Measurements from ENCODE around the gene AIFM2. TPM values are rescaled to one million over a fixed set of nuclear protein-coding genes. Genes with fewer than 3 reads are reported as not detected.
A peak's percentile ranks its signal among the peaks of the same experiment; 100 is the strongest.

Gene AIFM2
- total and polyA plus RNA-seq, 2 of the 13 experiments (the other 11 are each of a cell fraction or from before 2014, with no cell fraction given) = 20.3 to 29.5 TPM

DNA sequence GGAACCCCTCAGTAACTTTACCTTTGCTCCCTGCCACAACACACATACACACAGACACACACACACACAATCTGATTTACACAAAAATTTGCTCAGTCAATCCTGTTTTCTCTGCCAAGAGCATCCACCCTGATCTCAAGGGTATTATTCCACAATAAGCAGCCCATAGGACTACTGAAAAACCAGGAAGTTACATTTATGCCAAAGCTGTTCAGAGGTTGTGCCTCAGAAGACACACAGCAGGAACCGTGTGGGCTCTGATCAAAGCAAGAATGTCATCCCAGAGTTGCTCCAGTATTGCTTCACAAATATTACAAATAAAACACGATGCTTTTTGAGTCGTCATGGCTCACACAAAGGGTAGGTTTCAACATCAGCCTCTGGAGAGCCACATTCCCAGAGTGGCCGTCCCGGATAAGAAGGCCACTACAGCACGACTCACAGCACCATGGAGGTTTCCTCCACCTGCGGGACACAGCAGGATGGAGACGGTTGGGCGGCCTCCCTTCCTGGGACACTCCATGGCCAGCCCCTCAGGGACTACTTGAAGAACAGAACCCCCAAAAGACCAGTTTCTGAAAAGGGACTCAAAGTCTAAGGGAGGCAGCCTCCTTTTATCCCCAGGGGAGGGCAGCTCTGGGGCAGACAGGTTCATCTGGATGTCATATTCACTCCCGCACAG lies 1.6 kb downstream of the AIFM2 start (continued):
- TF ChIP-seq GABPB1 (CRISPR knock-in tag; IDR thresholded peaks at IDR 0.05) (no peak), ZSCAN21 (CRISPR knock-in tag; IDR thresholded peaks at IDR 0.05; ENCODE audit: borderline replicate concordance) (no peak), JUN (CRISPR knock-in tag; IDR thresholded peaks at IDR 0.05) (no peak), PCBP1 (IDR thresholded peaks at IDR 0.05; ENCODE audit: borderline replicate concordance, low read depth, low read length) (no peak), ZNF720 (CRISPR knock-in tag; IDR thresholded peaks at IDR 0.05) (no peak), EZH2 (conservative IDR thresholded peaks at IDR 0.05; ENCODE audit: low read depth, low read length) (no peak), RFX1 (IDR thresholded peaks at IDR 0.05) (no peak), FIP1L1 (IDR thresholded peaks at IDR 0.05; ENCODE audit: borderline replicate concordance, insufficient read depth, low read depth, low read length) (no peak), FOXJ3 (CRISPR knock-in tag; IDR thresholded peaks at IDR 0.05; ENCODE audit: borderline replicate concordance) (peak; percentile 74; the same call in 1 of the 2 replicates), HIVEP1 (CRISPR knock-in tag; IDR thresholded peaks at IDR 0.05) (no peak), MIER3 (CRISPR knock-in tag; IDR thresholded peaks at IDR 0.05; ENCODE audit: borderline replicate concordance) (0 out of 2 replicates have a peak, but pooled peaks have one; percentile 38), ZNF274 (CRISPR knock-in tag; IDR thresholded peaks at IDR 0.05) (no peak), ZNF180 (CRISPR knock-in tag; IDR thresholded peaks at IDR 0.05; ENCODE audit: borderline replicate concordance, low read depth) (no peak), RCOR2 (CRISPR knock-in tag; IDR thresholded peaks at IDR 0.05) (0 out of 2 replicates have a peak, but pooled peaks have one; percentile 51), DR1 (CRISPR knock-in tag; IDR thresholded peaks at IDR 0.05) (peak; percentile 31; the same call in 1 of the 2 replicates)
- TF ChIP-seq, protein P1, sequence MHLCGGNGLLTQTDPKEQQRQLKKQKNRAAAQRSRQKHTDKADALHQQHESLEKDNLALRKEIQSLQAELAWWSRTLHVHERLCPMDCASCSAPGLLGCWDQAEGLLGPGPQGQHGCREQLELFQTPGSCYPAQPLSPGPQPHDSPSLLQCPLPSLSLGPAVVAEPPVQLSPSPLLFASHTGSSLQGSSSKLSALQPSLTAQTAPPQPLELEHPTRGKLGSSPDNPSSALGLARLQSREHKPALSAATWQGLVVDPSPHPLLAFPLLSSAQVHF (CRISPR knock-in tag; IDR thresholded peaks at IDR 0.05) = no peak
- TF ChIP-seq, protein P2, sequence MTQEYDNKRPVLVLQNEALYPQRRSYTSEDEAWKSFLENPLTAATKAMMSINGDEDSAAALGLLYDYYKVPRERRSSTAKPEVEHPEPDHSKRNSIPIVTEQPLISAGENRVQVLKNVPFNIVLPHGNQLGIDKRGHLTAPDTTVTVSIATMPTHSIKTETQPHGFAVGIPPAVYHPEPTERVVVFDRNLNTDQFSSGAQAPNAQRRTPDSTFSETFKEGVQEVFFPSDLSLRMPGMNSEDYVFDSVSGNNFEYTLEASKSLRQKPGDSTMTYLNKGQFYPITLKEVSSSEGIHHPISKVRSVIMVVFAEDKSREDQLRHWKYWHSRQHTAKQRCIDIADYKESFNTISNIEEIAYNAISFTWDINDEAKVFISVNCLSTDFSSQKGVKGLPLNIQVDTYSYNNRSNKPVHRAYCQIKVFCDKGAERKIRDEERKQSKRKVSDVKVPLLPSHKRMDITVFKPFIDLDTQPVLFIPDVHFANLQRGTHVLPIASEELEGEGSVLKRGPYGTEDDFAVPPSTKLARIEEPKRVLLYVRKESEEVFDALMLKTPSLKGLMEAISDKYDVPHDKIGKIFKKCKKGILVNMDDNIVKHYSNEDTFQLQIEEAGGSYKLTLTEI (CRISPR knock-in tag; conservative IDR thresholded peaks at IDR 0.05) = no peak
- TF ChIP-seq, protein P3, sequence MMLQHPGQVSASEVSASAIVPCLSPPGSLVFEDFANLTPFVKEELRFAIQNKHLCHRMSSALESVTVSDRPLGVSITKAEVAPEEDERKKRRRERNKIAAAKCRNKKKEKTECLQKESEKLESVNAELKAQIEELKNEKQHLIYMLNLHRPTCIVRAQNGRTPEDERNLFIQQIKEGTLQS (CRISPR knock-in tag; IDR thresholded peaks at IDR 0.05) = no peak
- TF ChIP-seq, protein P4, sequence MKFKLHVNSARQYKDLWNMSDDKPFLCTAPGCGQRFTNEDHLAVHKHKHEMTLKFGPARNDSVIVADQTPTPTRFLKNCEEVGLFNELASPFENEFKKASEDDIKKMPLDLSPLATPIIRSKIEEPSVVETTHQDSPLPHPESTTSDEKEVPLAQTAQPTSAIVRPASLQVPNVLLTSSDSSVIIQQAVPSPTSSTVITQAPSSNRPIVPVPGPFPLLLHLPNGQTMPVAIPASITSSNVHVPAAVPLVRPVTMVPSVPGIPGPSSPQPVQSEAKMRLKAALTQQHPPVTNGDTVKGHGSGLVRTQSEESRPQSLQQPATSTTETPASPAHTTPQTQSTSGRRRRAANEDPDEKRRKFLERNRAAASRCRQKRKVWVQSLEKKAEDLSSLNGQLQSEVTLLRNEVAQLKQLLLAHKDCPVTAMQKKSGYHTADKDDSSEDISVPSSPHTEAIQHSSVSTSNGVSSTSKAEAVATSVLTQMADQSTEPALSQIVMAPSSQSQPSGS (CRISPR knock-in tag; IDR thresholded peaks at IDR 0.05) = peak; percentile 23; the same call in 1 of the 2 replicates
- TF ChIP-seq, protein P5, sequence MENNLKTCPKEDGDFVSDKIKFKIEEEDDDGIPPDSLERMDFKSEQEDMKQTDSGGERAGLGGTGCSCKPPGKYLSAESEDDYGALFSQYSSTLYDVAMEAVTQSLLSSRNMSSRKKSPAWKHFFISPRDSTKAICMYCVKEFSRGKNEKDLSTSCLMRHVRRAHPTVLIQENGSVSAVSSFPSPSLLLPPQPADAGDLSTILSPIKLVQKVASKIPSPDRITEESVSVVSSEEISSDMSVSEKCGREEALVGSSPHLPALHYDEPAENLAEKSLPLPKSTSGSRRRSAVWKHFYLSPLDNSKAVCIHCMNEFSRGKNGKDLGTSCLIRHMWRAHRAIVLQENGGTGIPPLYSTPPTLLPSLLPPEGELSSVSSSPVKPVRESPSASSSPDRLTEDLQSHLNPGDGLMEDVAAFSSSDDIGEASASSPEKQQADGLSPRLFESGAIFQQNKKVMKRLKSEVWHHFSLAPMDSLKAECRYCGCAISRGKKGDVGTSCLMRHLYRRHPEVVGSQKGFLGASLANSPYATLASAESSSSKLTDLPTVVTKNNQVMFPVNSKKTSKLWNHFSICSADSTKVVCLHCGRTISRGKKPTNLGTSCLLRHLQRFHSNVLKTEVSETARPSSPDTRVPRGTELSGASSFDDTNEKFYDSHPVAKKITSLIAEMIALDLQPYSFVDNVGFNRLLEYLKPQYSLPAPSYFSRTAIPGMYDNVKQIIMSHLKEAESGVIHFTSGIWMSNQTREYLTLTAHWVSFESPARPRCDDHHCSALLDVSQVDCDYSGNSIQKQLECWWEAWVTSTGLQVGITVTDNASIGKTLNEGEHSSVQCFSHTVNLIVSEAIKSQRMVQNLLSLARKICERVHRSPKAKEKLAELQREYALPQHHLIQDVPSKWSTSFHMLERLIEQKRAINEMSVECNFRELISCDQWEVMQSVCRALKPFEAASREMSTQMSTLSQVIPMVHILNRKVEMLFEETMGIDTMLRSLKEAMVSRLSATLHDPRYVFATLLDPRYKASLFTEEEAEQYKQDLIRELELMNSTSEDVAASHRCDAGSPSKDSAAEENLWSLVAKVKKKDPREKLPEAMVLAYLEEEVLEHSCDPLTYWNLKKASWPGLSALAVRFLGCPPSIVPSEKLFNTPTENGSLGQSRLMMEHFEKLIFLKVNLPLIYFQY (CRISPR knock-in tag; IDR thresholded peaks at IDR 0.05; ENCODE audit: borderline replicate concordance) = no peak

Data from HepG2 (cell line).